Endothelial cell of umbilical vein (primary cell): ENCODE data around the gene CAPN15. TPM values are rescaled to one million over a fixed set of nuclear protein-coding genes. Genes with fewer than 3 reads are reported as not detected.

Experiments used
- BruUV-seq: library from RNA; stranded (reverse); fragments of 400-500 nt; replicated peaks from 2 replicates; lab custom pipeline; 2021; lab: Mats Ljungman, UMichigan
- CTCF ChIA-PET: fragments of 300-600, 350-600 bp; sonication (Branson Sonifier 250); formaldehyde crosslinking; loops from one replicate; lab custom pipeline; 2021; ENCODE audit warnings: antibody characterized with exemption, inconsistent platforms; lab: Charles Lee
- POLR2A ChIA-PET: fragments of 300-600, 350-600 bp; sonication (Branson Sonifier 250); formaldehyde crosslinking; loops from one replicate; lab custom pipeline; 2021; ENCODE audit warnings: antibody characterized with exemption, inconsistent platforms; lab: Charles Lee
- DNase-seq: peaks from one replicate; pipeline ENCODE4 v3.0.0-alpha.2; 2011; ENCODE audit warnings: low read depth, low spot score
- FAIRE-seq: peaks from 2 replicates; lab custom pipeline; 2011; peaks lifted over from hg19 to GRCh38; lab: Jason Lieb, UNC
- H2AFZ ChIP-seq: 2 replicates; pipeline ENCODE4 v1.6.0; 2012; ENCODE audit warnings: low read depth, low read length, control low read depth, inconsistent platforms
- H3K27ac ChIP-seq: 2 replicates; pipeline ENCODE4 v1.5.1; 2011; ENCODE audit warnings: low read depth, mild to moderate bottlenecking, control low read depth, low read length, moderate library complexity; ENCODE audit not compliant: insufficient read depth
- H3K27me3 ChIP-seq, 2 experiments: 2 replicates each; pipeline versions ENCODE4 v1.6.0 to v1.6.1; 2011; ENCODE audit warnings: low read length in 2 of 2, mixed read lengths in 1 of 2; ENCODE audit not compliant: control insufficient read depth in 2 of 2, insufficient read depth in 2 of 2
- H3K36me3 ChIP-seq, 2 experiments: 2 replicates in 1 of 2; 3 replicates in 1 of 2; pipeline ENCODE4 v1.5.1; 2011; ENCODE audit warnings: low read length in 2 of 2, mild to moderate bottlenecking in 1 of 2, moderate library complexity in 1 of 2; ENCODE audit not compliant: control insufficient read depth in 2 of 2, insufficient read depth in 2 of 2; ENCODE audit errors: extremely low read depth in 1 of 2
- H3K4me1 ChIP-seq: 3 replicates; pipeline ENCODE4 v1.5.1; 2011; ENCODE audit warnings: mild to moderate bottlenecking, low read length; ENCODE audit not compliant: control insufficient read depth, insufficient read depth; ENCODE audit errors: extremely low read depth
- H3K4me2 ChIP-seq: 2 replicates; pipeline ENCODE4 v1.6.1; 2011; ENCODE audit warnings: low read length, control low read depth, mixed read lengths; ENCODE audit not compliant: insufficient read depth
- H3K4me3 ChIP-seq, 3 experiments: fragments of 200-600 bp in 1 of 3; sonication (generic), shearing (Covaris generic) in 1 of 3; replicated peaks in 1 of 3; 2 replicates each; pipeline ENCODE4 v1.5.1; 2011 to 2016; ENCODE audit warnings: control low read depth in 3 of 3, low read length in 3 of 3, mild to moderate bottlenecking in 2 of 3, inconsistent platforms in 1 of 3, low read depth in 1 of 3, moderate library complexity in 1 of 3; ENCODE audit not compliant: insufficient read depth in 1 of 3
- H3K79me2 ChIP-seq: 2 replicates; pipeline ENCODE4 v1.6.0; 2012; ENCODE audit warnings: low read length, inconsistent platforms; ENCODE audit not compliant: control insufficient read depth, insufficient read depth
- H3K9ac ChIP-seq: replicated peaks from 2 replicates; pipeline ENCODE3; 2011; ENCODE audit warnings: low read length, control low read depth; ENCODE audit not compliant: insufficient read depth; ENCODE audit errors: extremely low read depth
- H3K9me1 ChIP-seq: replicated peaks from 3 replicates; pipeline ENCODE4 v1.6.0; 2011; ENCODE audit warnings: mild to moderate bottlenecking, low read length; ENCODE audit not compliant: control insufficient read depth, insufficient read depth; ENCODE audit errors: extremely low read depth
- H3K9me3 ChIP-seq: replicated peaks from 2 replicates; pipeline ENCODE4 v1.5.1; 2012; ENCODE audit warnings: low read length, inconsistent platforms; ENCODE audit not compliant: control insufficient read depth, insufficient read depth
- H4K20me1 ChIP-seq: replicated peaks from 2 replicates; pipeline ENCODE3; 2011; ENCODE audit warnings: mild to moderate bottlenecking, low read length; ENCODE audit not compliant: control insufficient read depth, insufficient read depth; ENCODE audit errors: extremely low read depth
- CTCF ChIP-seq, 2 donors: IDR thresholded peaks; 1 replicate in 1 of 2; 2 replicates in 1 of 2; pipeline ENCODE4 v1.5.1; 2011; ENCODE audit warnings: low read length in 2 of 2, mild to moderate bottlenecking in 2 of 2, moderate library complexity in 2 of 2, control low read depth in 1 of 2, inconsistent platforms in 1 of 2, low read depth in 1 of 2; ENCODE audit not compliant: insufficient read depth in 1 of 2; ENCODE audit errors: extremely low read depth in 1 of 2
- EZH2 ChIP-seq: IDR thresholded peaks from 2 replicates; pipeline ENCODE4 v1.6.1; 2012; ENCODE audit warnings: borderline replicate concordance, low read depth, mild to moderate bottlenecking, moderate library complexity, low read length, inconsistent platforms; ENCODE audit not compliant: severe bottlenecking
- FOS ChIP-seq: IDR thresholded peaks from 2 replicates; pipeline ENCODE4 v1.6.1; 2011; ENCODE audit warnings: mild to moderate bottlenecking, low read length, moderate library complexity, borderline replicate concordance; ENCODE audit not compliant: insufficient read depth
- GATA2 ChIP-seq: IDR thresholded peaks from 2 replicates; pipeline ENCODE4 v1.7.0; 2011; ENCODE audit warnings: low read depth, mild to moderate bottlenecking, moderate library complexity, mixed read lengths, low read length; ENCODE audit not compliant: insufficient read length, insufficient read depth
- JUN ChIP-seq: IDR thresholded peaks from 2 replicates; pipeline ENCODE4 v1.6.1; 2011; ENCODE audit warnings: borderline replicate concordance, low read depth; ENCODE audit not compliant: insufficient read length, insufficient read depth
- MAX ChIP-seq: IDR thresholded peaks from 2 replicates; pipeline ENCODE4 v1.6.1; 2011; ENCODE audit not compliant: insufficient read depth, insufficient read length
- MYC ChIP-seq: IDR thresholded peaks from one replicate; pipeline ENCODE4 v1.6.1; 2011; ENCODE audit warnings: mild to moderate bottlenecking, low read depth, low read length
- POLR2A ChIP-seq: IDR thresholded peaks from 2 replicates; pipeline ENCODE4 v1.6.1; 2012; ENCODE audit warnings: low read depth, mild to moderate bottlenecking, control low read depth, low read length
- POLR2AphosphoS5 ChIP-seq: IDR thresholded peaks from 2 replicates; pipeline ENCODE4 v1.6.1; 2012; ENCODE audit warnings: low read depth, mild to moderate bottlenecking, control low read depth, low read length, moderate library complexity; ENCODE audit not compliant: insufficient read depth
- dilution Hi-C: fragments of 300-500 bp; cut with MboI; formaldehyde crosslinking; loops from one replicate; pipeline ENCODE4 v1.15.0; 2019; ENCODE audit warnings: low sequenced_read_pairs; ENCODE audit not compliant: extremely low pct_ligation_motif_present
- intact Hi-C: fragments of 100-400 bp; cut with micrococcal nuclease; formaldehyde crosslinking; loops from one replicate; pipeline ENCODE4 v1.10.0; 2022
- polyA plus RNA-seq, 4 experiments: library from polyadenylated mRNA; depleted of rRNA in 3 of 4; stranded (reverse) in 3 of 4; unstranded in 1 of 4; fragments of >200 nt; gene quantifications; 2 replicates each; pipeline versions ENCODE4 v1.2.1 to v1.2.3, GENCODE V29; 2011 to 2012; ENCODE audit warnings: missing spikeins in 1 of 4
- total RNA-seq: library from RNA; stranded (reverse); gene quantifications from 2 replicates; pipeline ENCODE4 v1.2.3, GENCODE V29; 2021

CAPN15 gene
- total and polyA plus RNA-seq, 2 donors (not counting 3 experiments of a cell fraction or from before 2014, with no cell fraction given) = 33.9 to 65.0 TPM

GRCh38 chr16:496097-496886, 31.2 kb upstream of the CAPN15 start:
- Histone ChIP-seq H3K27ac (no peak overlapping the region), H3K9ac (no peak overlapping the region), H3K27me3 (no peaks in the 10 kb centered on the region), H3K9me3 (no peaks in the 10 kb centered on the region), H3K79me2 (no peaks in the 10 kb centered on the region), H4K20me1 (no peaks in the 10 kb centered on the region), H2AFZ (no peak overlapping the region), H3K4me1 (no peaks in the 10 kb centered on the region), H3K4me3 (no peak overlapping the region), H3K9me1 (no peaks in the 10 kb centered on the region), H3K4me2 (no peak overlapping the region), H3K36me3 (peaks cover 0 to 14% of the 10 kb centered on the region in 2 experiments)
- dilution Hi-C loops (no loop called here), intact Hi-C loops (loop anchor here (5.0 kb wide), 1 partner anchor 69 kb away; the partner anchor contains the start of gene RAB11FIP3)
- TF ChIP-seq MYC (no peak), EZH2 (no peak), FOS (no peak), POLR2AphosphoS5 (no peak), CTCF (IDR thresholded peaks at IDR 0.05; ENCODE audit: extremely low read depth in 1 of 2, insufficient read depth in 1 of 2, low read depth in 1 of 2, low read length in 2 of 2) (no peak), JUN (no peak), GATA2 (no peak), MAX (no peak), POLR2A (no peak)
- no TSS peak for BruUV-seq
- ChIA-PET POLR2A (interaction anchor here (0.6 kb wide), 1 partner anchor 279 kb away, joined by 3 read pairs; no protein-coding TSS in a partner anchor), CTCF (interaction anchor here (0.7 to 1.4 kb wide), 12 partner anchors 9 to 126 kb away, joined by 3 to 11 read pairs (median 4); partner anchors contain the start of genes DECR2, MRPL28 and PGAP6)
- DNase-seq = peak; percentile 26
- no peak for FAIRE-seq
